ENCODE measurements around the gene CCDC9B. TPM values are rescaled to one million over a fixed set of nuclear protein-coding genes. Genes with fewer than 3 reads are reported as not detected.

Gene CCDC9B
- total RNA-seq, 1 experiment from 2014 or later, result 102 TPM

- intact Hi-C loops (cut with micrococcal nuclease; ENCODE audit: unreplicated experiment), result no loop called here
- H3K36me3 Mint-ChIP-seq (ENCODE audit: insufficient read depth, unreplicated experiment), result peaks cover 9% of the 10 kb centered on the region
- CTCF ChIA-PET, result no interaction called here
- no peak for DNase-seq
- no peak for TF ChIP-seq CTCF (IDR thresholded peaks at IDR 0.05; ENCODE audit: unreplicated experiment)
- no peak overlapping the region for H3K27ac Mint-ChIP-seq (ENCODE audit: unreplicated experiment)
- peaks cover 12% of the 10 kb centered on the region for H3K4me1 Mint-ChIP-seq (ENCODE audit: low read depth, unreplicated experiment)
- no peaks in the 10 kb centered on the region for H3K27me3 Mint-ChIP-seq (ENCODE audit: unreplicated experiment)
- H3K9me3 Mint-ChIP-seq (ENCODE audit: low read depth, unreplicated experiment), result no peaks in the 10 kb centered on the region
- BruUV-seq (replicated peaks), result no TSS peak
- H3K4me3 Mint-ChIP-seq (ENCODE audit: low read depth, unreplicated experiment), result no peak overlapping the region
These were observed 53.2 kb downstream of the CCDC9B start for GRCh38 chr15:40287505-40287904.

- TF ChIP-seq CTCF (IDR thresholded peaks at IDR 0.05; ENCODE audit: unreplicated experiment), result no peak
- Mint-ChIP-seq H3K36me3 (ENCODE audit: insufficient read depth, unreplicated experiment) (peaks cover 9% of the 10 kb centered on the region), H3K4me1 (ENCODE audit: low read depth, unreplicated experiment) (peaks cover 12% of the 10 kb centered on the region), H3K27me3 (ENCODE audit: unreplicated experiment) (no peaks in the 10 kb centered on the region), H3K27ac (ENCODE audit: unreplicated experiment) (no peak overlapping the region), H3K9me3 (ENCODE audit: low read depth, unreplicated experiment) (no peaks in the 10 kb centered on the region), H3K4me3 (ENCODE audit: low read depth, unreplicated experiment) (no peak overlapping the region)
- no peak for DNase-seq
- CTCF ChIA-PET, result no interaction called here
- intact Hi-C loops (cut with micrococcal nuclease; ENCODE audit: unreplicated experiment), result no loop called here
- BruUV-seq (replicated peaks), result no TSS peak
These were observed 53.9 kb downstream of the CCDC9B start for GRCh38 chr15:40286794-40287193.

- CTCF ChIA-PET, result interaction anchor here (0.7 kb wide), 1 partner anchor 313 kb away, joined by 3 read pairs; no protein-coding TSS in a partner anchor
- Mint-ChIP-seq H3K36me3 (ENCODE audit: insufficient read depth, unreplicated experiment) (peaks cover 5% of the 10 kb centered on the region), H3K4me3 (ENCODE audit: low read depth, unreplicated experiment) (no peak overlapping the region), H3K4me1 (ENCODE audit: low read depth, unreplicated experiment) (peaks cover 12% of the 10 kb centered on the region), H3K27me3 (ENCODE audit: unreplicated experiment) (no peaks in the 10 kb centered on the region), H3K9me3 (ENCODE audit: low read depth, unreplicated experiment) (no peaks in the 10 kb centered on the region), H3K27ac (ENCODE audit: unreplicated experiment) (no peak overlapping the region)
- no peak for TF ChIP-seq CTCF (IDR thresholded peaks at IDR 0.05; ENCODE audit: unreplicated experiment)
- BruUV-seq (replicated peaks), result no TSS peak
- intact Hi-C loops (cut with micrococcal nuclease; ENCODE audit: unreplicated experiment), result no loop called here
- no peak for DNase-seq
These were observed 54.6 kb downstream of the CCDC9B start for GRCh38 chr15:40286061-40286532.

- no peak overlapping the region for H3K27ac Mint-ChIP-seq (ENCODE audit: unreplicated experiment)
These were observed 55.2 kb downstream of the CCDC9B start for GRCh38 chr15:40285554-40286011.

More at GRCh38 chr15:40285554-40286011, 55.2 kb downstream of the CCDC9B start:
- Mint-ChIP-seq H3K36me3 (ENCODE audit: insufficient read depth, unreplicated experiment) (peaks cover 5% of the 10 kb centered on the region), H3K4me3 (ENCODE audit: low read depth, unreplicated experiment) (no peak overlapping the region), H3K4me1 (ENCODE audit: low read depth, unreplicated experiment) (peaks cover 12% of the 10 kb centered on the region), H3K9me3 (ENCODE audit: low read depth, unreplicated experiment) (no peaks in the 10 kb centered on the region), H3K27me3 (ENCODE audit: unreplicated experiment) (no peaks in the 10 kb centered on the region)
- no peak for TF ChIP-seq CTCF (IDR thresholded peaks at IDR 0.05; ENCODE audit: unreplicated experiment)
- CTCF ChIA-PET, result interaction anchor here (0.7 to 1.1 kb wide), 3 partner anchors 22 to 314 kb away, joined by 3 read pairs; partner anchors contain the start of gene PLCB2
- intact Hi-C loops (cut with micrococcal nuclease; ENCODE audit: unreplicated experiment), result no loop called here
- no TSS peak for BruUV-seq (replicated peaks)
- no peak for DNase-seq

Data from Calu3 (cell line).